HG02885 (cell line): ENCODE data around the gene ST6GAL1.
"Not testable (repeated sequence)": the region's sequence is repeated elsewhere in the genome, so short reads cannot be mapped to it uniquely, and the experiment has no call there.

Experiments
- ATAC-seq: cut with Tn5 transposase; IDR thresholded peaks from one replicate; pipeline ENCODE4 v1.9.1; 2021; ENCODE audit warnings: mild to moderate bottlenecking; ENCODE audit not compliant: unreplicated experiment, poor library complexity

ST6GAL1 gene

GRCh38 chr3:186930143-186930640, at the start of gene ST6GAL1:
Gene ST6GAL1 (plus strand): TSS chr3:186930526. CDS start chr3:187042704, 112,178 bp downstream.
- peak; percentile 71 for ATAC-seq

GRCh38 chr3:186882150-186882524, 48.2 kb upstream of the ST6GAL1 start:
- no peak for ATAC-seq

- ATAC-seq, result no peak
Observed at GRCh38 chr3:186882881-186883685, 47.2 kb upstream of the ST6GAL1 start.

- no peak for ATAC-seq
Observed at GRCh38 chr3:186883686-186884058, 46.7 kb upstream of the ST6GAL1 start.

GRCh38 chr3:186884868-186885267, 45.5 kb upstream of the ST6GAL1 start:
- ATAC-seq, result not testable (repeated sequence)

- ATAC-seq, result no peak
Observed at GRCh38 chr3:186886202-186886981, 43.9 kb upstream of the ST6GAL1 start.

- ATAC-seq, result not testable (repeated sequence)
Observed at GRCh38 chr3:186887507-186887938, 42.8 kb upstream of the ST6GAL1 start.

GRCh38 chr3:186888569-186888968, 41.8 kb upstream of the ST6GAL1 start:
- no peak for ATAC-seq

- ATAC-seq, result not testable (repeated sequence)
Observed at GRCh38 chr3:186889698-186890097, 40.6 kb upstream of the ST6GAL1 start.

GRCh38 chr3:186890911-186891310, 39.4 kb upstream of the ST6GAL1 start:
- ATAC-seq, result no peak

GRCh38 chr3:186893071-186893470, 37.3 kb upstream of the ST6GAL1 start:
- ATAC-seq, result not testable (repeated sequence)

- ATAC-seq, result no peak
Observed at GRCh38 chr3:186895406-186895805, 34.9 kb upstream of the ST6GAL1 start.

GRCh38 chr3:186896006-186896405, 34.3 kb upstream of the ST6GAL1 start:
- ATAC-seq, result no peak

GRCh38 chr3:186896875-186897274, 33.5 kb upstream of the ST6GAL1 start:
- ATAC-seq, result no peak

- no peak for ATAC-seq
Observed at GRCh38 chr3:186901135-186901734, 29.1 kb upstream of the ST6GAL1 start.

- ATAC-seq, result no peak
Observed at GRCh38 chr3:186902154-186902553, 28.2 kb upstream of the ST6GAL1 start.

- no peak for ATAC-seq
Observed at GRCh38 chr3:186902713-186903112, 27.6 kb upstream of the ST6GAL1 start.

- ATAC-seq, result not testable (repeated sequence)
Observed at GRCh38 chr3:186903676-186904075, 26.6 kb upstream of the ST6GAL1 start.

- not testable (repeated sequence) for ATAC-seq
Observed at GRCh38 chr3:186907075-186907474, 23.3 kb upstream of the ST6GAL1 start.

- ATAC-seq, result no peak
Observed at GRCh38 chr3:186909078-186909853, 21.1 kb upstream of the ST6GAL1 start.
